Measurements from ENCODE around the gene C1QC.

The C1QC gene

GRCh38 chr1:22643381-22643780, at the start of gene C1QC:
TSS of gene C1QC (plus strand) at chr1:22643633. CDS start at chr1:22644024, 391 bp downstream.
- DNase-seq (ENCODE audit: low read depth in 2 of 3, low spot score in 1 of 3): no peak

- DNase-seq (ENCODE audit: low read depth in 2 of 3, low spot score in 1 of 3): no peak
These were observed 49.0 kb upstream of the C1QC start for GRCh38 chr1:22594396-22594795.

GRCh38 chr1:22595108-22595507, 48.3 kb upstream of the C1QC start:
- DNase-seq (ENCODE audit: low read depth in 2 of 3, low spot score in 1 of 3): no peak

DNA sequence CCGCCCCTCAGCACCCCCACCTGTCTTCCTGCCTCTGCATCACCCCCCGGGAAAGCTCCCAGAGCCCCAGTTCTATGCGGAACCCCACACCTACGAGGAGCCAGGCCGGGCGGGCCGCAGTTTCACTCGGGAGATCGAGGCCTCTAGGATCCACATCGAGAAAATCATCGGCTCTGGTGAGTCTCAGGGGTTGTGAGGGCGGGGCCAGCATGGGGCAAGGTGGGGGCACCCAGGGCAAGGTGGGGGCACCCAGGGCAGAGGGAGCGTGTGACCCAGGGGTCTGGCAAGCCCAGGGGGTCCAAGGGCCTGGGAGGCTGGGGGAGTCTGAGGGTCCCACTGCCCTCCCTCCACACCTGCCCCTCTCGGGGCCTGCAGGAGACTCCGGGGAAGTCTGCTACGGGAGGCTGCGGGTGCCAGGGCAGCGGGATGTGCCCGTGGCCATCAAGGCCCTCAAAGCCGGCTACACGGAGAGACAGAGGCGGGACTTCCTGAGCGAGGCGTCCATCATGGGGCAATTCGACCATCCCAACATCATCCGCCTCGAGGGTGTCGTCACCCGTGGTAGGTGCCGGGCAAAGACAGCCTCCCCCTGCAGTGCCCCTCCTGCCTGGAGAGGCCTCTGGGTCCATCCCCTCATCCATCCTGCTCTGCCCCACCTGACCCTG, 46.0 kb upstream of the C1QC start:
- DNase-seq (ENCODE audit: low read depth in 2 of 3, low spot score in 1 of 3): no peak

DNA sequence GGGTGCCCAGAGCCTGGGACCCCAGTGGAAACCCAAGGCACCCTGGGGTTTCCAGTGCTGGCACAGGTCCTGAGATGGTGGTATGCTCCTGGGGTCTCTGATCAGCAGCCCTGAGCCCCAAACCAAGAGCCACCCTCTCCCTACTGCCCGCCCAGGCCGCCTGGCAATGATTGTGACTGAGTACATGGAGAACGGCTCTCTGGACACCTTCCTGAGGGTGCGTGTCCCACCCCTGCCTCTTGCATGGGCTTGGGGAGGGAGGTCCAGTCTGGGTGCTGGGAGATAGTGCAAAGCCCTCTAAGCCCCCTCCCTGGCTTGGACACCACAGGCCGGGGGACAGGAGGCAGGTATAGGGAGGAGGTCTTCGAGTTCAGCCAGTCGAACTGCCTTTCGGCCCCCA, 45.4 kb upstream of the C1QC start:
- no peak for DNase-seq (ENCODE audit: low read depth in 2 of 3, low spot score in 1 of 3)

GRCh38 chr1:22598736-22599135, 44.7 kb upstream of the C1QC start:
- DNase-seq (ENCODE audit: low read depth in 2 of 3, low spot score in 1 of 3): no peak

DNA sequence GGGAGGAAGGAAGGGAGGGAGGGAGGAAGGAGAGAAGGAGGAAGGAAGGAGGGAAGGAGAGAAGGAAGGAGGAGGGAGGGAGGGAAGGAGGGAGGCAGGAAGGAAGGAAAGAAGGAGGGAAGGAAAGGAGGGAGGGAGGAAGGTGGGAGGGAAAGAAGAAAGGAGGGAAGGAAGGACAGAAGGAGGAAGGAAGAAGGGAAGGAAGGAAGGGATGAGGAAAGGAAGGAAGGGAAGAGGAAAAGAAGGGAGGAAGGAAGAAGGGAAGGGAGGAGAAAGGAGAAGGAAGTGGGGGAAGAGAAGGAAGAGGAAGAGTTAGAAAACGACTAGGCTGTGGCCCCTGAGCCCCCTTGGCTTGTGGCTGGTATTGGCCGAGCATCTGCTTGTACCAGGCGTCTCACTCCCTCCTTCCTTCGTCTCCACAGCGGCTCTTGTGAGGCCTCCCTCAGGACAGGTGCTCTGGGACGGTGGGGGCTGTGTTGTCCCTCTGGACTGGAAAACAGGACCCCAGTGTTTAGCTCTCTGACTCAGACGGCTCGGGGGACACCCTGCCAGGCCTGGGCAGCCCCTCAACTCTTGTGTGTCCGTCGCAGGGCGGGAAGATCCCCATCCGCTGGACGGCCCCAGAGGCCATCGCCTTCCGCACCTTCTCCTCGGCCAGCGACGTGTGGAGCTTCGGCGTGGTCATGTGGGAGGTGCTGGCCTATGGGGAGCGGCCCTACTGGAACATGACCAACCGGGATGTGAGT, 43.2 kb upstream of the C1QC start:
- DNase-seq (ENCODE audit: low read depth in 2 of 3, low spot score in 1 of 3): no peak

- DNase-seq (ENCODE audit: low read depth in 2 of 3, low spot score in 1 of 3): no peak
These were observed 42.4 kb upstream of the C1QC start for GRCh38 chr1:22600817-22601605.

DNA sequence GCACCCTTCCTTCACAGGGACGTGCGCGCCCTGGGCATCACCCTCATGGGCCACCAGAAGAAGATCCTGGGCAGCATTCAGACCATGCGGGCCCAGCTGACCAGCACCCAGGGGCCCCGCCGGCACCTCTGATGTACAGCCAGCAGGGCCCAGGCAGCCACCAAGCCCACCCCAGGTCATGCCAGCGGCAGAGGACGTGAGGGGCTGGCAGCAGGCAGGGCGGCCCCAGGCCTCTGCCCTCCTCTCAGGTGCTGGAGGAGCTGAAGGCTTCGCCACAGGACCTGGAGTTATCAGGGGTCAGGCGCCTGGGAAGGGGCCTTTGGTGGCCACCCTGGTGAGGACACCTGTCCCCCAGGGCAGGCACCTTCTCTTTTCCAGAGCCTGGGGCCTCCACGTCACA, 41.8 kb upstream of the C1QC start:
- DNase-seq (ENCODE audit: low read depth in 2 of 3, low spot score in 1 of 3): no peak

- no peak for DNase-seq (ENCODE audit: low read depth in 2 of 3, low spot score in 1 of 3)
These were observed 41.2 kb upstream of the C1QC start for GRCh38 chr1:22602060-22602740.

- DNase-seq (ENCODE audit: low read depth in 2 of 3, low spot score in 1 of 3): no peak
These were observed 37.3 kb upstream of the C1QC start for GRCh38 chr1:22606161-22606560.

DNA sequence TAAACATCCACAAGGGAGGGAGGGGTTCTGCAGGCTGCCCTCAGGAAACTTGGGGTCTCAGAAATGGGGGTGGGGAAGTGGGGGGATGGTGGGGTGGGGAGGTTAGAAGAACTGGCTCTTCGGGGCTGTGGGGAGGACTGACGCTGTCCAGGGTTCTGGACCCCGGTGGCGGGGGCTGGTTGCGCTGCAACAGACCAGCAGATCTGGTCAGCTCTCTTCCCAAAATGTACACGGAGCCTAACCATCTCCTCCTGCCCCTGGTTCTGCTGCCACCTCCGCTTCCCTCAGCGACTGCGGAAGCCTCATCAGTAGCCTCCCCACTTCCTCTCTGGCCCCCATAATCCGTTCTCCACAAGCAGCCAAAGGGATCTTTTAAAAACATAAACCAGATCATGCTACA, 36.3 kb upstream of the C1QC start:
- DNase-seq (ENCODE audit: low read depth in 2 of 3, low spot score in 1 of 3): no peak

GRCh38 chr1:22608361-22608760, 35.1 kb upstream of the C1QC start:
- no peak for DNase-seq (ENCODE audit: low read depth in 2 of 3, low spot score in 1 of 3)

DNA sequence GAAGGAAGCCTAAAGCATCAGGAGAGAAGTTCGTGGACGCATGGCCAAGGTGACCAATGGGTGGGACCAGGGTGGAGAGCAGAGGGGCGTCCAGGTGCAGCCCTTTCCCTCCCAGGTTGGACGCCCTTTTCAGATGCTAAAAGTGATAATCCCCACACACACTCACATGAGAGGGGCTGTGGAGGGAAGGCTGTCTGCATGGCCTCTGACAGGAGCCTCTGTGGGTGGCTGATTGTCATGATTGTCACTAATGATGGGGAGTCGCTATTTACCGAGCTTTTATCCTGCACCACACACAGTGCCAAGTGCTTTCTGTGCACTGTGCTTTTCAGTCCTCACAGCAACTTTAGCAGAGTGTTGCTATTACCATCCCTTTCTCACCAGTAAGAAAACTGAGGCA, 34.1 kb upstream of the C1QC start:
- no peak for DNase-seq (ENCODE audit: low read depth in 2 of 3, low spot score in 1 of 3)

GRCh38 chr1:22611530-22611947, 31.9 kb upstream of the C1QC start:
- DNase-seq (ENCODE audit: low read depth in 2 of 3, low spot score in 1 of 3): peak in 2 of 3 donors; percentile 4 to 12

- no peak for DNase-seq (ENCODE audit: low read depth in 2 of 3, low spot score in 1 of 3)
These were observed 30.5 kb upstream of the C1QC start for GRCh38 chr1:22612671-22613571.

GRCh38 chr1:22613572-22613918, 29.9 kb upstream of the C1QC start:
- DNase-seq (ENCODE audit: low read depth in 2 of 3, low spot score in 1 of 3): no peak

GRCh38 chr1:22613951-22614350, 29.5 kb upstream of the C1QC start:
- no peak for DNase-seq (ENCODE audit: low read depth in 2 of 3, low spot score in 1 of 3)

GRCh38 chr1:22615886-22616285, 27.5 kb upstream of the C1QC start:
- DNase-seq (ENCODE audit: low read depth in 2 of 3, low spot score in 1 of 3): no peak

DNA sequence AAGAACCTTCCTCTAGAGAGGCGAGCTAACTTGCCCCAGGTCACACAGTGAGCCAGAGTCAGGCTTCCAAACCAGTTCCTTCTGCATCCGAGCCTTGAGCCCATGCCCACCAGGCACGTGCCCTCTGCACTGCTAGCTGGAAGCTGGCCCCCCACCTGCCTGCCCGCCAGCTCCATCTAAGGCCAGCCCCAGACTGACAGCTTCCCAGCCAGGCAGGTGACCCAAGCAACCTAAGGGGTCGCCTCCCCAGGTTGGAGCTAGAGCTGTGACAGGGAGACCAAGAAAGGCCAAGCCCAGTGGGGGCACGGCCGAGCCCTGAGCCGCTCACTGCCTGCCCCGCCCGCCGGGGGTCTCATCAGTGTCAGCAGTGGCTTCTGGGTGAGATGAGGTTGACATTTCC, 26.9 kb upstream of the C1QC start:
- DNase-seq (ENCODE audit: low read depth in 2 of 3, low spot score in 1 of 3): no peak

- no peak for DNase-seq (ENCODE audit: low read depth in 2 of 3, low spot score in 1 of 3)
These were observed 25.4 kb upstream of the C1QC start for GRCh38 chr1:22618056-22618455.
